Progenitor cell of endocrine pancreas (in vitro differentiated cells): ENCODE measurements around the gene POP7. TPM values are rescaled to one million over a fixed set of nuclear protein-coding genes. Genes with fewer than 3 reads are reported as not detected.
A peak's percentile ranks its signal among the peaks of the same experiment; 100 is the strongest.

Experiments used
- DNase-seq: peaks from one replicate; pipeline ENCODE4 v3.0.0; 2021; ENCODE audit warnings: low spot score; ENCODE audit not compliant: unreplicated experiment
- H3K27ac Mint-ChIP-seq: 2 replicates; pipeline ENCODE4 v1.8.0; 2021; ENCODE audit warnings: mild to moderate bottlenecking, moderate library complexity, mixed read lengths
- H3K27me3 Mint-ChIP-seq: 2 replicates; pipeline ENCODE4 v1.8.0; 2021; ENCODE audit warnings: mixed read lengths
- H3K36me3 Mint-ChIP-seq: 2 replicates; pipeline ENCODE4 v1.8.0; 2022; ENCODE audit warnings: mixed read lengths; ENCODE audit not compliant: insufficient read depth
- H3K4me1 Mint-ChIP-seq: 2 replicates; pipeline ENCODE4 v1.8.0; 2021; ENCODE audit warnings: low read depth, mixed read lengths
- H3K4me3 Mint-ChIP-seq: 2 replicates; pipeline ENCODE4 v1.8.0; 2021; ENCODE audit warnings: low read depth, mild to moderate bottlenecking, moderate library complexity, mixed read lengths
- H3K9me3 Mint-ChIP-seq: 2 replicates; pipeline ENCODE4 v1.8.0; 2021; ENCODE audit warnings: low read depth, mixed read lengths
- total RNA-seq: library from RNA; stranded (reverse); gene quantifications from 2 replicates; pipeline ENCODE4 v1.2.1, GENCODE V29; 2021
- TF ChIP-seq, protein P1 (sequence below): fragments of 200-600 bp; sonication (generic); IDR thresholded peaks from one replicate; pipeline ENCODE4 v1.5.0; 2021; ENCODE audit warnings: antibody characterized with exemption, mild to moderate bottlenecking; ENCODE audit not compliant: unreplicated experiment

The POP7 gene
- total RNA-seq, 1 donor from 2014 or later = 33.7 TPM

DNA sequence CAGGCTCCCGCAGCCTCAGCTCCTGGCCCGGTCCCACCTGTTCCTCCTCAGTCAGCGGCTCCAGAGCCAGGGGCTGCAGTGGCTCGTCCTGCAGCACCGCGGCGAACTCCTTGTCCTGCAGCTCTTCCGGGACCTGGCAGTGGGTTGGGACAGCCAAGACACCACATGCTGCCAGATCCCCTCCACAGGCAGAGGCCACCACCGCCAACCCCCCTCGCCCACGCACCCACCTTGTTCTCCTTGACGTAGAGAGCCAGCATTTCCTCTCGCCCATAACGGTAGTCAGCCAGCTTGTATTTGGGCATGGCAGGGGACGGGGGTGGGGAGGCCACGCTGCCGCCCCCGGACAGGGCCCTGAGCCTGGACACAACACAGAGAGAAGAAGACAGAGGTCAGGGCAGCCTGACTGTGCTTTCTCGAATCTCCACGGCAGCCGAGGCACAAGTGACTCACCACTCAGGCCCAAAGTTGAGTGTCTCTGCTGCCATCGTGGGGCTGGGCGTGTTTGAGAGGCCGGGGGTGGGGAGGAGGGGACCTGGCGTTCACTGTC is 18.1 kb upstream of the POP7 start:
- Mint-ChIP-seq H3K4me1 (peaks cover 12% of the 10 kb centered on the region), H3K36me3 (peaks cover 6% of the 10 kb centered on the region), H3K27ac (no peak overlapping the region), H3K4me3 (no peak overlapping the region), H3K27me3 (no peaks in the 10 kb centered on the region), H3K9me3 (no peaks in the 10 kb centered on the region)
- DNase-seq = no peak
- TF ChIP-seq, protein P1, sequence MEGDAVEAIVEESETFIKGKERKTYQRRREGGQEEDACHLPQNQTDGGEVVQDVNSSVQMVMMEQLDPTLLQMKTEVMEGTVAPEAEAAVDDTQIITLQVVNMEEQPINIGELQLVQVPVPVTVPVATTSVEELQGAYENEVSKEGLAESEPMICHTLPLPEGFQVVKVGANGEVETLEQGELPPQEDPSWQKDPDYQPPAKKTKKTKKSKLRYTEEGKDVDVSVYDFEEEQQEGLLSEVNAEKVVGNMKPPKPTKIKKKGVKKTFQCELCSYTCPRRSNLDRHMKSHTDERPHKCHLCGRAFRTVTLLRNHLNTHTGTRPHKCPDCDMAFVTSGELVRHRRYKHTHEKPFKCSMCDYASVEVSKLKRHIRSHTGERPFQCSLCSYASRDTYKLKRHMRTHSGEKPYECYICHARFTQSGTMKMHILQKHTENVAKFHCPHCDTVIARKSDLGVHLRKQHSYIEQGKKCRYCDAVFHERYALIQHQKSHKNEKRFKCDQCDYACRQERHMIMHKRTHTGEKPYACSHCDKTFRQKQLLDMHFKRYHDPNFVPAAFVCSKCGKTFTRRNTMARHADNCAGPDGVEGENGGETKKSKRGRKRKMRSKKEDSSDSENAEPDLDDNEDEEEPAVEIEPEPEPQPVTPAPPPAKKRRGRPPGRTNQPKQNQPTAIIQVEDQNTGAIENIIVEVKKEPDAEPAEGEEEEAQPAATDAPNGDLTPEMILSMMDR = no peak

DNA sequence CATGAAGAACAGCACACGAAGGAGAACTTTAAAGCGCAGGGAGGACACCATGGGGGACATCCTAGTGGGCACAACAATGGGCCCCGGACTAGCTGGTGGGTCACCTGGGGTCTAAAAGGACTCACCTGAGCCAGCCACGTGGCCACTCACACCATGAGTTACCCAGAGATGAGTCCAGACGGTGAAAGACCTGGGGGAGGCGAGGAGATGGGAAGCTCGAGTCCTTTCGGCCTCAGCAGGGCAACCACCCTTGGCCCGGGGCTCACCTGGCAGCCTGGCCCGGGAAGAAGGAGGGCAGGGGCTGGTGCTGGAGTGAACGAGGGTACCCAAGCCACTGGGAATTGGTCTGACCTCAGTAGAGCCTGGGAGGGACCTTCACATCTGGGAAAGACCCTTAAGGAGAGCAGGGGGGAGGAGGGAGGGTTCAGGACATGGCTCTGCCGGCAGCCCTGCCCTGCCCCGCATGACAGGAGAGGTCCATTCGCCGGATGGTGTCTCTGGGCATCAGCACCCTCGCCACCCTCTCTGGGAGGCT is 17.5 kb upstream of the POP7 start:
- Mint-ChIP-seq H3K4me1 (peaks cover 16% of the 10 kb centered on the region), H3K4me3 (no peak overlapping the region), H3K27me3 (no peaks in the 10 kb centered on the region), H3K27ac (peak overlapping the region; percentile 41), H3K9me3 (no peaks in the 10 kb centered on the region), H3K36me3 (peaks cover 4% of the 10 kb centered on the region)
- no peak for DNase-seq
- TF ChIP-seq, protein P1 = no peak

DNA sequence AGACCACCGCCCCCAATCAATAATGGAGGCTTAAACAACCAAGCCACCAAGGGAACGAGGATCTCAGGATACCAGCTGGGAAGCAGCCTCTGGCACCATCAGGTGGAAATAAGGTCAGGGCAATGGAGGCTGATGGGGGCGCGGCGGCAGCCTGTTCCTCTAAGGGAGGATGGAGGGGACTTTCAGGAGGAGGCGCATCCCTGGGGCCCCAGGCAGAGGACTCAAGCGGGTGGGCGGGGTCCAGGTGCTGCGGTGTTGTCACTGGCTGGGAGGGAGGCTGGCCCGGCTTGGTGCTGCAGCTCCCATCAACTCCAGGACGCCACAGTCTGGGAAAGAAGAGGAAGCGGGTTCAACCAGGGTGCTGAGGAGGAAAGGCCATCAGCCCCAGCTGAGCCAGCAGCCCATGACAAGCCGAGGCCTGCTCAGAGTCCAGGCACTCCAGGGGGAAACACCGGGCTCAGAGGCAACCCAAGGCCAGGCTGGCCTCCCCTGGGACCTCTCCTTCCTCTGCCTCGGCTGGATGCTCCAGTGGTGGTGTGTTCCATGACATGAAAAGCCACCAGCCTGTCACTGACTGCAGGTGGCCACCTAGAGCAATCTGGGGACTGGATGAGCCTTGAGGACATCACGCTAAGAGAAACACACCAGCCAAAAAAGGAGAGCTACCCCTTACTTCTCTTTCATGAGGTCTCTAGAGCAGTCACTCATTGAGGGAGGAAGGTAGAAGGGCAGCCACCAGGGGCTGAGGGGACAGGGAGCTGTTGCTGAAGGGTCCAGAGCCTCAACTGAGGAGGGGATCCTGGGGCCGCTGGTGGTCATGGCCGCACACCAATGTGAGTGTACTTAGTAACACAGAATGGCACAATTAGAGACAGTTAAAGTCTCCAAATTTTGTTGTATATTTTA is 16.4 kb upstream of the POP7 start:
- peaks cover 4% of the 10 kb centered on the region for H3K36me3 Mint-ChIP-seq
- no peaks in the 10 kb centered on the region for H3K27me3 Mint-ChIP-seq
- H3K4me1 Mint-ChIP-seq = peaks cover 16% of the 10 kb centered on the region
- H3K4me3 Mint-ChIP-seq = no peak overlapping the region
- no peak for DNase-seq
- TF ChIP-seq, protein P1 = no peak
- H3K27ac Mint-ChIP-seq = peak overlapping the region; percentile 87
- H3K9me3 Mint-ChIP-seq = no peaks in the 10 kb centered on the region

DNA sequence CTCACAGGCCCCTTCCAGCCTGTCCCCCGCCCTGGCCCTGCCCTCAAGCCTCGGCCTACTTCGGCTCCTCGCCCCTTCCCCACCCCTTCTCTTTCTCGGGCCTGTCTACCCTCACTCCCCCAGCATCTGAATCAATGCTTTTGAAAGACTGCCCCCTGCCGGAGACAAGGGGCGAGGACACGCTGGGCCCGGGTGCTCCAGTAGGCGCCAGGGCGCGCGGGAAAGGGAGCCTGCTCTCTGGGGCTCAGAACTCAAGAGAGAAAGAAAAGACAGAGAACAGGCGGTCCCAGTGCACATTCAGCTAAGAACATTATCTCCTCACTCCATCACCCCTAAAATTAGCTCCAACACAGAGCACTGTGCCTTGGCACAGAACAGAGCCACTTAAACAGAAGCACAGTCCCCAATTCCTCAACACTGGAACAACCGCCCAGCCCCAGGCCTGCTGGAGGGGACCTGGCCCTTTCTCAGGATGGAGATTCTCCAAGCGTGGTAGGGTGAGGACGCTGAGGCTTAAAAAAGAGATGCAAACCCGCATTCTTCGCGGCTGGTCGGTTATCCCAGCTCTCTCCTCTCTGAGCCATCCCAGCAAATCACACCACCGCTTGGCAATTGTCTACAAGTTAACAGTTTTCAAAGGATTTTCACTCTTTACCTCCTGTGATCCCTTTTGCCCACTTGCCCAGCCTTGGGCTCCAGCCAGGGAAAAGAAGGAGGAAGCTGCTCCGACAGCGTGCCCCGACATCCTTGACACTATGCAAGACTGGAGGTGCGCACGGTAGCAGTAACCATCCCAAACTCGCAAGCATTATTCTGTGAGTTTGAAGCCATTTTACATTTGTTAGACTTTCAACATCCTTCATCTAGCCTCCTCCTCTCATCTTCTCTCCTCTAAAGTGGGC is 14.0 kb upstream of the POP7 start:
- H3K27me3 Mint-ChIP-seq = peaks cover 5% of the 10 kb centered on the region
- peaks cover 16% of the 10 kb centered on the region for H3K4me1 Mint-ChIP-seq
- H3K27ac Mint-ChIP-seq = peak overlapping the region; percentile 78
- peaks cover 2% of the 10 kb centered on the region for H3K36me3 Mint-ChIP-seq
- DNase-seq = peak; percentile 79
- peak overlapping the region; percentile 90 for H3K4me3 Mint-ChIP-seq
- TF ChIP-seq, protein P1 = peak; percentile 92
- no peaks in the 10 kb centered on the region for H3K9me3 Mint-ChIP-seq

DNA sequence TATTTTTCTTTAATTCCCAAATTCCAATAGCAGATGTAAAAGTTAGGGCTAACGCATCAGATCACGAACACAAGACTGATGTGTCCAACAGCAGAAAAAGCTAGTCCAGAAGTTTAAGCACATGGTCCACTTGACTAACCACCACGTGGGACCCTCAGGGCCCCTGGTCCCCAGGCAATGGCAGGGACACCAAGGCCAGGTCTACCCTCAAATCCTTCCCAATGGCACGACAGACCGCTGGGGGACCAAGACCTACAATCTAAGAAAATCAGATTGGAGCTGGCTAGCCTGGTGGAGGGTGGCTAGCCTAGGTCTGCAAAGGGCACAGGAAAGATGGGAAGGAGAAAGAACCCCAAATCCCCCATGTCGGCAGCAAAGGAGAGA is 13.4 kb upstream of the POP7 start:
- no peak for DNase-seq
- H3K36me3 Mint-ChIP-seq = peaks cover 2% of the 10 kb centered on the region
- TF ChIP-seq, protein P1 = no peak
- peaks cover 16% of the 10 kb centered on the region for H3K4me1 Mint-ChIP-seq
- H3K27me3 Mint-ChIP-seq = peaks cover 8% of the 10 kb centered on the region
- peak overlapping the region; percentile 90 for H3K4me3 Mint-ChIP-seq
- no peaks in the 10 kb centered on the region for H3K9me3 Mint-ChIP-seq
- H3K27ac Mint-ChIP-seq = peak overlapping the region; percentile 3
